Memory B cell (primary cell): ENCODE measurements around the gene WRAP73.

Experiments used
- ATAC-seq: fragments of 150-1000 bp; cut with Tn5 transposase; 2 replicates; pipeline ENCODE4 v1.10.0; 2021; ENCODE audit warnings: low read depth, mild to moderate bottlenecking, moderate library complexity
- DNase-seq, 2 donors: peaks; one replicate each; pipeline ENCODE4 v3.0.0; 2022; ENCODE audit warnings: low spot score in 2 of 2
- H3K27ac Mint-ChIP-seq: one replicate; pipeline ENCODE4 v1.8.0; 2022; ENCODE audit warnings: mild to moderate bottlenecking, moderate library complexity, mixed read lengths
- H3K27me3 Mint-ChIP-seq: one replicate; pipeline ENCODE4 v1.8.0; 2022; ENCODE audit warnings: mixed read lengths
- H3K36me3 Mint-ChIP-seq: one replicate; pipeline ENCODE4 v1.8.0; 2022; ENCODE audit warnings: mild to moderate bottlenecking, mixed read lengths
- H3K4me1 Mint-ChIP-seq: one replicate; pipeline ENCODE4 v1.8.0; 2022; ENCODE audit warnings: mixed read lengths
- H3K4me3 Mint-ChIP-seq: one replicate; pipeline ENCODE4 v1.8.0; 2022; ENCODE audit warnings: mild to moderate bottlenecking, moderate library complexity, mixed read lengths
- H3K9me3 Mint-ChIP-seq: one replicate; pipeline ENCODE4 v1.8.0; 2022; ENCODE audit warnings: mixed read lengths

The WRAP73 gene

GRCh38 chr1:3649342-3650247 lies at the start of gene WRAP73:
TSS of gene WRAP73 (minus strand) at chr1:3650103. CDS start at chr1:3649999, 104 bp downstream.
- DNase-seq: peak; percentile 78 to 79
- Mint-ChIP-seq H3K9me3 (no peaks in the 10 kb centered on the region), H3K36me3 (peaks cover 5% of the 10 kb centered on the region), H3K27me3 (peaks cover 9% of the 10 kb centered on the region), H3K4me1 (peaks cover 15% of the 10 kb centered on the region), H3K27ac (peak within 1 kb of the TSS; percentile 62), H3K4me3 (peak within 1 kb of the TSS; percentile 82)
- ATAC-seq: peak; percentile 95

- DNase-seq (no peak), ATAC-seq (no peak)
- peaks cover 15% of the 10 kb centered on the region for H3K27me3 Mint-ChIP-seq
- H3K4me1 Mint-ChIP-seq: peaks cover 10% of the 10 kb centered on the region
- no peak overlapping the region for H3K27ac Mint-ChIP-seq
- H3K36me3 Mint-ChIP-seq: no peaks in the 10 kb centered on the region
- H3K9me3 Mint-ChIP-seq: no peaks in the 10 kb centered on the region
- H3K4me3 Mint-ChIP-seq: no peak overlapping the region
Observed at GRCh38 chr1:3699596-3699995, 49.7 kb upstream of the WRAP73 start.

- Mint-ChIP-seq H3K36me3 (no peaks in the 10 kb centered on the region), H3K4me3 (no peak overlapping the region), H3K27ac (no peak overlapping the region), H3K9me3 (no peaks in the 10 kb centered on the region), H3K27me3 (peaks cover 15% of the 10 kb centered on the region), H3K4me1 (peaks cover 6% of the 10 kb centered on the region)
- DNase-seq: no peak
- no peak for ATAC-seq
Observed at GRCh38 chr1:3698660-3699408, 48.9 kb upstream of the WRAP73 start.

- ATAC-seq (no peak), DNase-seq (no peak)
- Mint-ChIP-seq H3K27ac (no peak overlapping the region), H3K4me3 (no peak overlapping the region), H3K4me1 (peaks cover 6% of the 10 kb centered on the region), H3K9me3 (no peaks in the 10 kb centered on the region), H3K27me3 (peaks cover 13% of the 10 kb centered on the region), H3K36me3 (no peaks in the 10 kb centered on the region)
Observed at GRCh38 chr1:3697810-3698209, 47.9 kb upstream of the WRAP73 start.

GRCh38 chr1:3697104-3697503 lies 47.2 kb upstream of the WRAP73 start:
- Mint-ChIP-seq H3K27ac (no peak overlapping the region), H3K4me3 (peak overlapping the region; percentile 50), H3K27me3 (peaks cover 13% of the 10 kb centered on the region), H3K4me1 (peaks cover 6% of the 10 kb centered on the region), H3K36me3 (no peaks in the 10 kb centered on the region), H3K9me3 (no peaks in the 10 kb centered on the region)
- DNase-seq (no peak), ATAC-seq (no peak)

GRCh38 chr1:3696689-3697088 lies 46.8 kb upstream of the WRAP73 start:
- peaks cover 6% of the 10 kb centered on the region for H3K4me1 Mint-ChIP-seq
- DNase-seq (no peak), ATAC-seq (no peak)
- H3K9me3 Mint-ChIP-seq: no peaks in the 10 kb centered on the region
- H3K4me3 Mint-ChIP-seq: peak overlapping the region; percentile 50
- H3K27ac Mint-ChIP-seq: no peak overlapping the region
- H3K27me3 Mint-ChIP-seq: peaks cover 13% of the 10 kb centered on the region
- H3K36me3 Mint-ChIP-seq: no peaks in the 10 kb centered on the region

- Mint-ChIP-seq H3K4me3 (peak overlapping the region; percentile 73), H3K4me1 (peaks cover 6% of the 10 kb centered on the region), H3K9me3 (no peaks in the 10 kb centered on the region), H3K27me3 (peaks cover 13% of the 10 kb centered on the region), H3K36me3 (no peaks in the 10 kb centered on the region), H3K27ac (peak overlapping the region; percentile 38)
- DNase-seq: peak; percentile 45 to 61
- peak; percentile 91 for ATAC-seq
Observed at GRCh38 chr1:3695326-3696217, 45.7 kb upstream of the WRAP73 start.

- H3K27ac Mint-ChIP-seq: no peak overlapping the region
- ATAC-seq (no peak), DNase-seq (no peak)
- H3K36me3 Mint-ChIP-seq: no peaks in the 10 kb centered on the region
- H3K27me3 Mint-ChIP-seq: peaks cover 9% of the 10 kb centered on the region
- no peaks in the 10 kb centered on the region for H3K9me3 Mint-ChIP-seq
- H3K4me3 Mint-ChIP-seq: no peak overlapping the region
- peaks cover 7% of the 10 kb centered on the region for H3K4me1 Mint-ChIP-seq
Observed at GRCh38 chr1:3693321-3693720, 43.4 kb upstream of the WRAP73 start.

- Mint-ChIP-seq H3K27me3 (peaks cover 9% of the 10 kb centered on the region), H3K4me3 (no peak overlapping the region), H3K36me3 (no peaks in the 10 kb centered on the region), H3K4me1 (peaks cover 9% of the 10 kb centered on the region), H3K9me3 (no peaks in the 10 kb centered on the region), H3K27ac (no peak overlapping the region)
- no peak for DNase-seq
- ATAC-seq: no peak
Observed at GRCh38 chr1:3692598-3692997, 42.7 kb upstream of the WRAP73 start.

- no peaks in the 10 kb centered on the region for H3K36me3 Mint-ChIP-seq
- H3K4me3 Mint-ChIP-seq: no peak overlapping the region
- no peak overlapping the region for H3K27ac Mint-ChIP-seq
- peaks cover 9% of the 10 kb centered on the region for H3K4me1 Mint-ChIP-seq
- no peak for ATAC-seq
- peaks cover 7% of the 10 kb centered on the region for H3K27me3 Mint-ChIP-seq
- no peak for DNase-seq
- H3K9me3 Mint-ChIP-seq: no peaks in the 10 kb centered on the region
Observed at GRCh38 chr1:3691421-3692204, 41.7 kb upstream of the WRAP73 start.

- Mint-ChIP-seq H3K27me3 (peaks cover 2% of the 10 kb centered on the region), H3K36me3 (no peaks in the 10 kb centered on the region), H3K4me3 (no peak overlapping the region), H3K4me1 (peaks cover 3% of the 10 kb centered on the region), H3K9me3 (no peaks in the 10 kb centered on the region), H3K27ac (no peak overlapping the region)
- DNase-seq (no peak), ATAC-seq (no peak)
Observed at GRCh38 chr1:3690282-3691065, 40.6 kb upstream of the WRAP73 start.

GRCh38 chr1:3689138-3689750 lies 39.3 kb upstream of the WRAP73 start:
- Mint-ChIP-seq H3K27me3 (no peaks in the 10 kb centered on the region), H3K36me3 (no peaks in the 10 kb centered on the region), H3K27ac (no peak overlapping the region), H3K9me3 (no peaks in the 10 kb centered on the region), H3K4me1 (peaks cover 3% of the 10 kb centered on the region), H3K4me3 (no peak overlapping the region)
- DNase-seq: no peak
- ATAC-seq: no peak
